Measurements from ENCODE around the gene TUBG1. TPM values are rescaled to one million over a fixed set of nuclear protein-coding genes. Genes with fewer than 3 reads are reported as not detected.

Gene TUBG1
- total RNA-seq = 21.7 and 23.9 TPM in 2 replicates

GRCh38 chr17:42609182-42609813 lies at the start of gene TUBG1, which contains the start of gene RETREG3:
TUBG1 (plus strand) TSS chr17:42609683; CDS start chr17:42609738, 55 bp downstream.
RETREG3 (minus strand) TSS chr17:42609374; CDS start chr17:42609324, 50 bp downstream.
- DNase-seq (ENCODE audit: low read depth in 2 of 2) = peak; percentile 98 to 99

- no peak for DNase-seq (ENCODE audit: low read depth in 2 of 2)
Measured at GRCh38 chr17:42560246-42560645, 49.2 kb upstream of the TUBG1 start.

- DNase-seq (ENCODE audit: low read depth in 2 of 2) = peak; percentile 96 to 98
Measured at GRCh38 chr17:42561897-42562387, 47.5 kb upstream of the TUBG1 start, which contains the start of gene COASY. COASY (plus strand) TSS chr17:42562148; CDS start chr17:42562623, 475 bp downstream.

- DNase-seq (ENCODE audit: low read depth in 2 of 2) = peak in 1 of 2 donors; percentile 34
Measured at GRCh38 chr17:42562388-42563142, 46.9 kb upstream of the TUBG1 start.

GRCh38 chr17:42563143-42563509 lies 46.4 kb upstream of the TUBG1 start:
- DNase-seq (ENCODE audit: low read depth in 2 of 2) = no peak

GRCh38 chr17:42563543-42563942 lies 45.9 kb upstream of the TUBG1 start:
- peak in 1 of 2 donors; percentile 29 for DNase-seq (ENCODE audit: low read depth in 2 of 2)

GRCh38 chr17:42563950-42564349 lies 45.5 kb upstream of the TUBG1 start:
- DNase-seq (ENCODE audit: low read depth in 2 of 2) = no peak

- DNase-seq (ENCODE audit: low read depth in 2 of 2) = no peak
Measured at GRCh38 chr17:42564815-42565522, 44.5 kb upstream of the TUBG1 start.

GRCh38 chr17:42565523-42566214 lies 43.8 kb upstream of the TUBG1 start:
- DNase-seq (ENCODE audit: low read depth in 2 of 2) = no peak

GRCh38 chr17:42566215-42566882 lies 43.1 kb upstream of the TUBG1 start:
- no peak for DNase-seq (ENCODE audit: low read depth in 2 of 2)

- peak; percentile 65 to 90 for DNase-seq (ENCODE audit: low read depth in 2 of 2)
Measured at GRCh38 chr17:42566883-42567573, 42.5 kb upstream of the TUBG1 start, which contains the start of gene MLX. MLX (plus strand) TSS chr17:42567100; CDS start chr17:42567125, 25 bp downstream.

GRCh38 chr17:42568341-42569111 lies 41.0 kb upstream of the TUBG1 start:
- no peak for DNase-seq (ENCODE audit: low read depth in 2 of 2)

GRCh38 chr17:42571435-42572225 lies 37.9 kb upstream of the TUBG1 start:
- no peak for DNase-seq (ENCODE audit: low read depth in 2 of 2)

- no peak for DNase-seq (ENCODE audit: low read depth in 2 of 2)
Measured at GRCh38 chr17:42573095-42573494, 36.4 kb upstream of the TUBG1 start.

GRCh38 chr17:42574463-42574862 lies 35.0 kb upstream of the TUBG1 start:
- no peak for DNase-seq (ENCODE audit: low read depth in 2 of 2)

GRCh38 chr17:42577140-42577531 lies 32.3 kb upstream of the TUBG1 start:
- no peak for DNase-seq (ENCODE audit: low read depth in 2 of 2)

- DNase-seq (ENCODE audit: low read depth in 2 of 2) = peak; percentile 80 to 94
Measured at GRCh38 chr17:42577532-42578281, 31.8 kb upstream of the TUBG1 start, which contains the start of gene PSMC3IP. PSMC3IP (minus strand) TSS chr17:42577729; CDS start chr17:42577686, 43 bp downstream.

Data from dermis microvascular lymphatic vessel endothelial cell (primary cell).